ENCODE results near the gene MAP2.

MAP2 gene

GRCh38 chr2:209534228-209534627 lies 110.4 kb downstream of the MAP2 start:
- no peak for DNase-seq

GRCh38 chr2:209536363-209536762 lies 112.5 kb downstream of the MAP2 start:
- no peak for DNase-seq

DNA sequence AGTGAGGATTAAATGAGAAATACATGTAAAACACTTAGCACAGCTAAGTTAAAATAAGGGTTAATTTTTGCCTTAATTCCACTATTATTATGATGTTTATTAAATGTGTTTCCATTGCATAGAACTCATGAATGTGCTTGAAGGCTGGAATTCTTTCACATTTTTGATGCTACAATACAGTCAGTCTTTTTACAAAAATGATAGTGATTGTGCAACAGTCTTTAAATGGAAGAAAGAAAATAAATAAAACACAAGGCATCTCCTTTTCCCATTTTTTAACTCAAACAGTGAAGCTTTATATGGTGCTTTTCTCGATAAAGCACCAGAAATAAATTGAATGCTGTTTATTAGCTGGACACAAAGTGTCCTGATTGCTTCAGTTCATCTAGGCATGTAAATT lies 123.9 kb downstream of the MAP2 start:
- no peak for DNase-seq

DNA sequence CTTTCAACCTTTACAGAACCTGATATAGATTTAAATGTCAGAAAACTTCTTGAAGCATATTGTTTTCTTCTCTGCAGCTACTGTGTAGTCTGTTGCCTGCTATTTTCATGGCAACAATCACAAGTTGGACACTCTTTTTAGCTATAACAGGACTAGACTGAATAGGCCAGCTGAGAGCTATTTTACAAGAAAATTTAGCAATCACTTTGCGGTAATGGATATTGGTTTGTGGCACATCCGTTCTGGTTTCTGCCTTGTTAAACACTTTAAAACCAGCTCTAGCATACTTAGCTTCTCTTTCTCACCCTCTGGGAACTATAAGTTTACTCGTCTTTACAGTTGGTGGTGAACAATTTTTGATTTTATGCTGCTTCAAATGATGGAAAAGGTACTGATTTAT lies 125.7 kb downstream of the MAP2 start:
- DNase-seq, result no peak

- DNase-seq, result no peak
Measured at GRCh38 chr2:209553913-209554312, 130.1 kb downstream of the MAP2 start.

DNA sequence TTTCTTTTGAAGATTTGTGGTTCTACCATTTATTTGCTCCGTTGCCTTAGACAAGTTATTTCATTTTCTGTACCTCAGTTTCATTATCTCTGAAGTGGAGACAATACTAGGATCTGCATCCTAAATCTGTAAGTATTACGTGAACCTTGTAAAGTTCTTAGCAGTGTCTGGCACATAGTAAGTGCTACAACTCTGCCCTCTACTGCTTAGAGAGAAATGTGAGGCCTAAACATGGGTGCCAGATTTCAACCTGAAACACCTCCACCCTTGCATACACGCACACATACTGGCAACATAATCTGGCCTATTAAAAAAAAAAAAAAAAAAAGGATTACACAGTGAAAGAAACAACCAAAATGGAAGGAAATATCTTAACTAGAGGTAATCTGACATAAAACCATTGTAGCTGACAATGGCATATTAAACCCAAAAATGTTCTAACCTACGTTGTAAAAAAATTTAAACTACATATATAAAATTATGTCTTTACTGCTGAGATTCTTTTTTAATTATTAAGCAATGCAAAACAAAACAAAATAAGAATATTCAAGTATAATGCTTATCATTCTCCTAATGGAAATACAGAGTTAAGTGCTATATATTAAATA lies 132.6 kb downstream of the MAP2 start:
- DNase-seq, result no peak

GRCh38 chr2:209560911-209561310 lies 137.1 kb downstream of the MAP2 start:
- DNase-seq, result no peak

DNA sequence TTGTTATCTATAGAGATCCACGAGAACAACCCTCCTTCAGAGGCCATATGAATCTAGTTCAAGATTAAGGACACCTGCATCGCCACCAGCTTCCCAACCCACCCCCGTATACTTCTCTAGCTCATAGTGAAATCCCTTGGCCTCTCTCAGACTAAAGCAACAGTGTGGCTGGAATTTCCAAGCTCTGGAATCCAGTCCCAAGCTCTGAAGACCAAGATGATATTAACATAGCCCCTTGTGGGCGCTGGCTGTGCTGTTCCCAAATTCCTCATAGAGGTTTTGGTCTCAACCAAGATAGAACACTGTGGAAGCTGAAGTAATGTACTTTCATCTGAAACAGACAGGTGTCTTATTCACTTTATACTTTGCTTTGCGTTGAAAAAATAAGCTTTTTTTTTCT lies 139.6 kb downstream of the MAP2 start:
- DNase-seq, result no peak

DNA sequence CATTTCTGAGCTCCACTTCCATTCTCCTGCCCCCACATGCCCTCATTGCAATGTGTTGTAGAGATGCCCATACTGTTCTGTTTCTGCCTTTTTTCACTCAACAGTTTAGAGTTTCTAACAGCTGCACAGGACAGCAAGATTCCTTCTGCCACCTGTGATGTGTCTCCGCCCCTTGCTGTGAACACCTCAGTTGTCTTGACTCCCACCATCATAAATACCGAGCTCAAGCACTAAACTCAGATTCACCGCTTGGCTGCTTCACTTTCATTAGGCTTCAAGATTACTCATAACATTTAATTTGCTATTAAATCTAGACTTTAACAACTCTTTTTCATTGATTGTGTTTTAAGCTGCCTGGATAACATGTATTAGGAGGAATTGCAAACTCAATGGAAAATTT lies 141.0 kb downstream of the MAP2 start:
- DNase-seq, result no peak

DNA sequence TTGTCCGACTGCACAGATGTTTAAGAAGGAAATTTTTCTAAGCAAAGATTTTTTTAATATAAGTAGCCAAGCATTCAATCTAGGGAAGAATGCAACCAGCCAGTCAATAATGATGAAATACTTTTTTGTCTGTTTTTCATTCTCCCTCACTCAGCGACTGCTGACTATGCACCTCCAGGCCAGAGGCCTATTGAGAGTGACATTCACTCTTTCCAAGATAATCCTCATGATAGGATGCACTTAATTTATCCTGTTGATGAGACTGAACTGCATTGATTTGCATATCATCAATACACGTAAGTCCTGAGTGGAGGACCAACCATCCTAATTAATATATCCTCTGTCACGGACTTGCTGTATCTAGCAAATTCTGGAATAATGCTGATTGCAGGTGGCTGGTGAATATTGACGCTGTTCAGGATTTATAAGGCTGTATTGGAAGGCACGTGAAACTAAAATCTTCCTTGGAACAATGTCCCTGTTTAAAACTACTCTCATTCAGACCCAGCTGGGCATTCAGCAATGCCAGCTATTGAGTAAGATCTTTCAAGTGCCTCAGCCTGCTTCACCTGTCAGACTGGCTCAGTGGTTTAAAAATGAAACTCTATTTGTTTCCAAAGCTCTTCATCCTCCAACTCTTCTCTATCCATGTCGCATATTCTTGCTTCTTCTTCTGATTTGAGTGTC lies 142.2 kb downstream of the MAP2 start:
- no peak for DNase-seq

- no peak for DNase-seq
Measured at GRCh38 chr2:209570194-209570593, 146.3 kb downstream of the MAP2 start.

- no peak for DNase-seq
Measured at GRCh38 chr2:209574515-209574914, 150.7 kb downstream of the MAP2 start.

- no peak for DNase-seq
Measured at GRCh38 chr2:209577376-209578357, 153.8 kb downstream of the MAP2 start.

GRCh38 chr2:209578394-209579001 lies 154.7 kb downstream of the MAP2 start:
- no peak for DNase-seq

GRCh38 chr2:209579230-209579749 lies 155.4 kb downstream of the MAP2 start:
- no peak for DNase-seq

- DNase-seq, result no peak
Measured at GRCh38 chr2:209581040-209581439, 157.2 kb downstream of the MAP2 start.

DNA sequence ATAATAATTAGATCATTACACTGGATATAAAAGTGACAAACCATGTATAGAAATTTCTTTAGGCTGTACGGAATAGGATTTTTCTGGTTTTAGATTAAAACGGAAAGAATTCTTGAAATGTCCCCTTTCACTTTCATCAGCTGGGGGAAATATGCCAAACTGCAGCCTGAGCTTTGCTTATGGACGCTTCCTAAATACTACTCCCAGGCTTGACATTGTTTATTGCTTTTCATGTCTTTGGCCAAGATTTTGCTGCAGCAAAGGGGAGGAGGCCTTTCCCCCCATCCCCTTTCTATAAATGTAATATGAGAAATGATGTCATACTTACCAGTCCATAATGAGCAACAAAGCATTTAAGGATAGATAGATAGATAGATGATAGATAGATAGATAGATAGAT lies 158.4 kb downstream of the MAP2 start:
- no peak for DNase-seq

GRCh38 chr2:209584472-209584871 lies 160.6 kb downstream of the MAP2 start:
- DNase-seq, result no peak

GRCh38 chr2:209584915-209585314 lies 161.1 kb downstream of the MAP2 start:
- DNase-seq, result no peak

- DNase-seq, result no peak
Measured at GRCh38 chr2:209591021-209591420, 167.2 kb downstream of the MAP2 start.

DNA sequence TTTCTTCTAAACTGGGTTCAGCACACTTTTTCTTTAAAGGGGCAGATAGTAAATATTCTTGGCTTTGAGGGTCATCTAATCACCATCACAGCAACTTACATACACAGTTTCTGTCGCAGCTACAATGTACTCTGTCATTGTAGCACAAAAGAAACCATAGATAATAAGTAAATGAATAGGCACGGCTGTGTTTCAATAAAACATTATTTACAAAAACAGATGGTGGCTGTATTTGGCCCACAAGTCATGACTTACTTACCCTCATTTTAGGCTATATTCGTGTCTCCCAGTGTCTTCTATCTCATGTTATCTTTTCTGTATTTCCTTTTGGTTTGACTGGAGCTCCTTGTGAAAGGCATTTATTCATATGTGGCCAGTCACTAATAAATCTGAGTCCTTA lies 168.3 kb downstream of the MAP2 start:
- DNase-seq, result no peak

- no peak for DNase-seq
Measured at GRCh38 chr2:209593930-209594329, 170.1 kb downstream of the MAP2 start.

DNA sequence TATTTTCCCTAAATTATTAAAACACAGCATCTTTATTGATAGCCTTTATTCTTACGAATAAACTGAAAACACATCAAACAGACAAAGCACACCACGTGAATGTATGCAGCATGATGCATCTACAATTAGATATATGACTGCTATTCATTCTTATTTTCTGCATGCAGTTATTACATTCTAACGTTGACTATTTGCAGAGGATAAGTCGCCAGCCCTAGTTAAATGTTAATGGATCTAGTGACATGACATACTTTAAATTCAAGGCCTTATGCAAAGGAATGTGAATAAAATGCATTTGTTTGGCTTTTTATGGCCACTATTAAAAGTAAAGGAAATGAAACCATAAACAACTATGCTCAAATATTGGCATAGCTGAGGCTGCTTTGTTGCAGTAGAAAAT lies 172.4 kb downstream of the MAP2 start:
- DNase-seq, result no peak
